ENCODE measurements around the gene RRP9.
"Not testable (repeated sequence)": the region's sequence is repeated elsewhere in the genome, so short reads cannot be mapped to it uniquely, and the experiment has no call there.

RRP9 gene, protein sequence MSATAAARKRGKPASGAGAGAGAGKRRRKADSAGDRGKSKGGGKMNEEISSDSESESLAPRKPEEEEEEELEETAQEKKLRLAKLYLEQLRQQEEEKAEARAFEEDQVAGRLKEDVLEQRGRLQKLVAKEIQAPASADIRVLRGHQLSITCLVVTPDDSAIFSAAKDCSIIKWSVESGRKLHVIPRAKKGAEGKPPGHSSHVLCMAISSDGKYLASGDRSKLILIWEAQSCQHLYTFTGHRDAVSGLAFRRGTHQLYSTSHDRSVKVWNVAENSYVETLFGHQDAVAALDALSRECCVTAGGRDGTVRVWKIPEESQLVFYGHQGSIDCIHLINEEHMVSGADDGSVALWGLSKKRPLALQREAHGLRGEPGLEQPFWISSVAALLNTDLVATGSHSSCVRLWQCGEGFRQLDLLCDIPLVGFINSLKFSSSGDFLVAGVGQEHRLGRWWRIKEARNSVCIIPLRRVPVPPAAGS

DNA sequence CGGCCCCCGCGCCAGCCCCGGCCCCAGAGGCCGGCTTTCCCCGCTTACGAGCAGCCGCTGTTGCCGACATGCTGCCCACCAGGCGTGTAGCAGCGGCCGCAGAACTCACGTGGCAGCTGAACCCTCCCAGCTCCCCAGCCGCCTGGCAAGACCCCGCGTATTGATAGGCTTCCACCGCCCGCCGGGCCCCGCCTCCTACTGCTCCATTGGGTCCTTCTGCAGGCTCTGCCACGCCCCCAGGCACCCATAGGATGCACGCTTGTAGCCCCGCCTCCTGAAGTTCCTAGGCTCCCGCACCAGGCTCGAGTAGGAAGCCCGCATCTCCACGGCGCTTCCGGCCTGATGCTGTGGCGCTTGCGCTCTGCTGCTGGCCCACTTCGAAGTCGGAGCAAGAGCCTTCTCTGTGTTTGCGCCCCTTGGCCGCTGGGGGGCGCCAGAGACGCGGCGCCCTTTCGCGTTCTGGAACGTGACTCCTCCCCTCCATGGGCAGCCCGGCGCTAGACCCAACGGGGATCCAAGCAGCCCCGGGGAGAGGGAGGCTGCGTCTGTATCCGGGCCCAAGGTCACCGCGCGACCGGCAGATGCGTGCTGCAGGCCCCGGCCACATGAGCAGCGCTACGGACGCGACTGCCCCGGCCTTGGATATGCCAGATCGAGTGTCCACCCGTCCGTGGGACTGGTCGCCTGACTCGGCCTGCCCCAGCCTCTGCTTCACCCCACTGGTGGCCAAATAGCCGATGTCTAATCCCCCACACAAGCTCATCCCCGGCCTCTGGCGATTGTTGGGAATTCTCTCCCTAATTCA lies at the start of gene RRP9, which contains the start of gene PARP3:
TSS of gene RRP9 (minus strand) at position 107 of the 805 bp plus-strand sequence. CDS start at position 70, 37 bp downstream.
TSS of gene PARP3 (plus strand) at position 566 of the 805 bp plus-strand sequence. CDS start 993 bp downstream, outside the sequence.
- DNase-seq (ENCODE audit: insufficient read length, low spot score) (peak; percentile 99), FAIRE-seq (peak; percentile 100)

GRCh38 chr3:51990501-51990971 lies 48.8 kb upstream of the RRP9 start:
- not testable (repeated sequence) for FAIRE-seq; DNase-seq (ENCODE audit: insufficient read length, low spot score)

- no peak for DNase-seq (ENCODE audit: insufficient read length, low spot score)
- FAIRE-seq: no peak
Measured at GRCh38 chr3:51988286-51989146, 46.8 kb upstream of the RRP9 start.

DNA sequence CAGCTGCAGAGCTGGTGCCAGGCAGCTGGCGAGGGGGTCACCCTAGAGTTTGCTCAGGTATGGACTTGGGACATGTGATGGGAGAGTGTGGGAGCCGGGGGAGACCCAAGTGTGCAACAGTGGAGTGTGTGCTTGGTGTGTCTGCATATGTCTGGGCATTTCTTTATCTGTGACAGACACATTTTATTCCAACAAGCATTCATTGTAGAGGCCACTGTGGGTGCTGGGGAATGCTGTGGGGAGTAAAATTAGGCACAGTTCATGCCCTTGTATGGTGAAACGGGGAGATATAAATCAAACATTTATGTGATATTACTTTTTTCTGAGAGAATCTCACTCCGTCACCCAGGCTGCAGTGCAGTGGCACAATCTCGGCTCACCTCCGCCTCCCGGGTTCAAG lies 45.9 kb upstream of the RRP9 start:
- DNase-seq (ENCODE audit: insufficient read length, low spot score): no peak
- no peak for FAIRE-seq

DNA sequence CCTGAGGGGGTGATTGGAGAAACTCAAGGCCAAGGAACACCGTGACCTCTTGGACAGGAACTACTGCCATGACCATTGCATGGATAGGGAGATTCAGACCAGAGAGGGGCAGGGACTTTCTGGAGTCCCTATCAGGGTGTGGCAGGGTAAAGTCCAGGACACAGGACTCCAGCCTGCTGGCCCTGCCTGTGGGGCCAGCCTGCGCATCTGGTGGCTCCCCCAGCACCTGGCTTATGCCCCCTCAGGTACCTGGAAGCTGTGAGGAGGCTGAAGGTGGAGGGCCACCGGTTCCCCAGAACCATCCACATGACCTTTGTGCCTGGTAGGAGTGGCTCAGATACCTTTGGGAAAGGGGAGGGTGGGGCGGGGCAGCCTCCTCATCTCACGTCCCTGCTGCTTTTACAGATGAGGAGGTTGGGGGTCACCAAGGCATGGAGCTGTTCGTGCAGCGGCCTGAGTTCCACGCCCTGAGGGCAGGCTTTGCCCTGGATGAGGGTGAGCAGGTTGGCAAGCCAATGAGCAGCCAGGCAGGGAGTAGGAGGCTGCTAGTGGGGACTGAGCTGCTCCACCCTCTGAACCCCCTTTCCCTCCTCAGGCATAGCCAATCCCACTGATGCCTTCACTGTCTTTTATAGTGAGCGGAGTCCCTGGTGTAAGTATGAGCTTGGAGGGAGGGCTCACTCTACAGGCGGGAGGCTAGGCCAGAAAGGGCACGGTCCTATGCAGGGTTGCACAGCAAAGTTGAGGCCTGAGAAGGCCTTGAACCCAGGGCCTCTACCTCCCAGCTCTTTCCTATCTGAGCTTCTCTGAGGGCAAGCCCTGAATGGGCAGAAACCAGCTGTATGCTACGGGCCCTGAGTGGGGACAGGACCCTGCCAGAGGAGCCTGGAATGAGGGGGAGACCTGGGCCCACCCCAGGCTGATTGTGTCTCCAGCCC lies 44.6 kb upstream of the RRP9 start:
- no peak for FAIRE-seq
- DNase-seq (ENCODE audit: insufficient read length, low spot score): no peak

- no peak for DNase-seq (ENCODE audit: insufficient read length, low spot score)
- FAIRE-seq: no peak
Measured at GRCh38 chr3:51985063-51985462, 43.4 kb upstream of the RRP9 start.

DNA sequence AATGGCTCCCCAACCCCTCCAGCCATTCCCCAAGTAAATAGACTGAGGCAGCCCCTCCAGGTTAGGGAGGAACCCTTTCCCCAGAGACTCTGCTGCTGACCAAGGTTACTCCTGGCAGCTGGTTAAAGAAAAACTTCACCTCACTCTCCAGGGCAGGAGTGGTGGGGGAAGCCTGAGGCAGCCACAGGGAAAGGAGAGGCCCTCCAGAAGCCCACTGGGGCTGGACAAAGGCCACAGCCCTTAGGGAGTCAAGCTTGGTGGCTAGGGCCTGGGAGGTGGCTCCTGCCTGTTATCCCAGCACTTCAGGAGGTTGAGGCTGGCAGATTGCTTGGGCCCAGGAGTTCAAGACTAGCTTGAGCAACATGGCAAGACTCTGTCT lies 42.6 kb upstream of the RRP9 start:
- FAIRE-seq (no peak), DNase-seq (ENCODE audit: insufficient read length, low spot score) (no peak)

GRCh38 chr3:51983578-51984268 lies 42.0 kb upstream of the RRP9 start:
- DNase-seq (ENCODE audit: insufficient read length, low spot score) (no peak), FAIRE-seq (no peak)

GRCh38 chr3:51982838-51983577 lies 41.3 kb upstream of the RRP9 start, which contains the start of gene ACY1:
Gene ACY1, plus strand, starts transcription at chr3:51983535. Its CDS starts 530 bp downstream, at chr3:51984065.
- FAIRE-seq: peak; percentile 78
- peak; percentile 93 for DNase-seq (ENCODE audit: insufficient read length, low spot score)

GRCh38 chr3:51982352-51982837 lies 40.7 kb upstream of the RRP9 start:
- DNase-seq (ENCODE audit: insufficient read length, low spot score) (peak; percentile 79), FAIRE-seq (peak; percentile 90)

- no peak for FAIRE-seq
- DNase-seq (ENCODE audit: insufficient read length, low spot score): no peak
Measured at GRCh38 chr3:51980253-51980652, 38.5 kb upstream of the RRP9 start.

GRCh38 chr3:51978143-51978502 lies 36.4 kb upstream of the RRP9 start:
- no peak for FAIRE-seq
- DNase-seq (ENCODE audit: insufficient read length, low spot score): no peak

DNA sequence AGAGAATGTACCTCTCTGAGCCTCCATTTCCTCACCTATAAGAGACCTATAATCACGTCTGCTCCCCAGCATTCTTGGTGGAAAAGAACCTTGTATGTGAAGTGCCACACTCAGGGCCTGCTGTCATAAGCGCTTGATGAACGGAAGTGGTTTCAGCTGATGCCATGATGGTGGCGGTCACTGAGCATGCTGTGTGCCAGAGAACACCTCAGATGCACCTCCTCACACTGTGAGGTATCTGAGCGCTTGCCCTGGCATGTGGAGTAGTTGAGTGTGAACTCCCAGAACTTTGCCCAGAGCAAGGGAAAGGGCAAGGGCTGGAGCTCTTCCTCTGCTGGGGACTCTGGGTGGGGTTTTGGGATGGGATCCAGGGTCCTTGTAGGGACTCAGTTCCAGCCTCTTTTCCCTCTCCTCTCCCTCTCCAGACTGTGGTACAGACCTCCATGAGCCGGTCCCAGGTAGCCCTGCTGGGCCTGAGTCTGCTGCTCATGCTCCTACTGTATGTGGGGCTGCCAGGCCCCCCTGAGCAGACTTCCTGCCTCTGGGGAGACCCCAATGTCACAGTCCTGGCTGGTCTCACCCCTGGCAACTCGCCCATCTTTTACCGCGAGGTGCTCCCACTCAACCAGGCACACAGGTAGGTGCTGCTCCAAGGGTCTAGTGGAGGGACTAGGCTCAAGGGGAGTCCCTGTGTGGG lies 35.9 kb upstream of the RRP9 start:
- FAIRE-seq (no peak), DNase-seq (ENCODE audit: insufficient read length, low spot score) (no peak)

- FAIRE-seq (no peak), DNase-seq (ENCODE audit: insufficient read length, low spot score) (no peak)
Measured at GRCh38 chr3:51975852-51976549, 34.3 kb upstream of the RRP9 start.

DNA sequence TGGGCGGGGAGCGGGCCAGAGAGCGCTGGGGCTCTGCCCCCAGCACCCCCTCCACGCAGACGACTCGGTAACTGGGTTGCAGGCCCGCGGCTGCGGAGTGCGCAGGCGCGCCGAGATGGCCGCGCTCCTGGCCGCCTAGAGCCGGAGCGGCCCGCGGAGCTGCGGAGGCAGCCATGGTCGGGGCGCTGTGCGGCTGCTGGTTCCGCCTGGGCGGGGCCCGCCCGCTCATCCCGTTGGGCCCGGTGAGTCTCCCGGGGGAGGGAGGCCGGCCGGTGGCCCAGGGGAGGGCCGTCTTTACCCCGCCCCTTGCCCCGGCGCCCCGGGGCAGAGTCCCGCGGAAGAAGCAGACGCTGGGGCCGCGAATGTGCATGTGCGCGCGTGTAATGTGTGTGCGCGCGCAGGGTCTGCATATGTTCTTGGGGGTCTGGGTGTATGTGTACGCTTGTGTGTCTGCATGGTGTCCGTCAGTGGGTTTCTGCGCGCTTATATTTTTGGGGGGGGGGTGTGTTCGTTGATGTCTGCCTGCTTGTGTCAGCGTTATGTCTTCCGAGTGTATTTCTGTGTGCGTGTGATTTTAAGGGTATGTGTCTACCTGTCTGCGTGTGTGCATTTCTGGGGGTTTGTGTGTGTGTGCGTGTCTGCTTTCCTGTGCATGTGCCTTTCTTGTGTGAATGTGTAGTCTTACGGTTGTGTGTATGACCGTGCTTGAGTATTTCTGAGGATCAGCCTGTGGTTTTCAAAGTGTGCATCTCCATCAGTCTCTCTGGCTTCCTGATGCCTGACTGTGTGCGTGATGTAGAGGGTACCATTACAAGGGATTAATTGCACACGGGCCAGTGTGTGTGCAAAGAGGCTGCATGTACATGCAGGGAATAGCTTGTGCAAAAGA lies 33.5 kb upstream of the RRP9 start, which contains the start of gene ABHD14A:
TSS of gene ABHD14A (plus strand) at position 102 of the 889 bp plus-strand sequence. CDS start at position 174, 72 bp downstream.
- peak; percentile 84 for DNase-seq (ENCODE audit: insufficient read length, low spot score)

More for the DNA sequence above, 33.5 kb upstream of the RRP9 start, which contains the start of gene ABHD14A:
- peak; percentile 86 for FAIRE-seq
